Measurements from ENCODE around the gene LILRB3. TPM values are rescaled to one million over a fixed set of nuclear protein-coding genes. Genes with fewer than 3 reads are reported as not detected.
A peak's percentile ranks its signal among the peaks of the same experiment; 100 is the strongest.
"Not testable (repeated sequence)": the region's sequence is repeated elsewhere in the genome, so short reads cannot be mapped to it uniquely, and the experiment has no call there.

The LILRB3 gene
- total RNA-seq, 1 experiment from 2014 or later: not detected

DNA sequence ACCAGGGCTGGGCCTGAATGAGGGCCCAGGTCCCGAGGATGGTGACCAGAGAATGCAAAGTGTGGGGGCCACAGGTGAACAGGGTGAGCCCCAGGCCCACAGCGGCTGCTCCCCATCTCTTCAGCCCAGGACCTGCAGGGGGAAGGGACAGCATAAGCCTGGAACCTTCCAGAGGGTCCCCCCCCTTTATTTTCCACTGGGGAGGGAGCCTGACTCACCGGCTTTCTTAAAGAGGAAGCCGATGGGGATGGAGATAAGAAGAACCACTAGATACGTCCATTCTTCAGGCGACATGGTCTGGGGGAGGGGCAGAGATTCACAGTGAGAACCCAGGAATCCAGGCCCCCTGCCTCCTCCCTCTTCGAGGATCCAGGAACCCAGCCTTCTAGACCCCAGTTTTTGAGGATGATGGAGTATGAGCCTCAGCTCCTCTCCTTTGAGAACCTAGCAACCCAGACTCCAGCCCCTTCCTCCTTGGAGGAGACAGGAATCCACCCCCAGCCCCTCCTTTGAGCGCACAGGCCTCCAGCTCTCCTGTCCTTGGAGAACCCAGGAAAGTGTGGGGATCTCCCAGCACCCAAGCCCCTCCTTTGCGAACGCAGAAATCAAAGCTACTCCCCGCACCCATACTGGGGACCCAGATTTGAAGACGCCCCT lies 34.5 kb downstream of the LILRB3 start:
- DNase-seq: no peak
- Histone ChIP-seq H3K27me3 (no peaks in the 10 kb centered on the region), H3K9me3 (no peaks in the 10 kb centered on the region), H3K36me3 (peaks cover 15% of the 10 kb centered on the region), H3K4me3 (peak overlapping the region; percentile 84)

DNA sequence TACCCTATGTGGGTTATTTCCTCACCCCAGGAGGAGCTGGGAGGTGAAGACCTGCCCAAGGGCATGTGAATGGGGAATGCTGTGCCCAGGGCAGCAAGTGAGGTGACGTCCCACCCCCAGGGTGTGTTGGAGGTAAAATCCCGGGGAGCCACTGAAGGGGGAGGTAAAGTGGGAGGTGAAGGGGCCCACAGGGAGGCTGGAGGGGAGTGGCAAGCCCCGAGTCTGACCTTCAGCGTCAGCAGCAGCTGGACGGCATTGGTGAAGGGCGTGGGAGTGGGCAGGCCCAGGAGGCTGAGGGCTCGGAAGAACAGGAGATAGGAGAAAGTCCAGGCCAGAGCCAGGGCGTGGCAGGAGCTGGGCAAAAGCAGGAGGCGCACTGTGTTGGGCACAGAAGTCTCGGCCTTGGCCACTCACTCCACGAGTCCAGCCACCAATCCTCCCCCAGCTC lies 35.8 kb downstream of the LILRB3 start:
- Histone ChIP-seq H3K9me3 (no peaks in the 10 kb centered on the region), H3K4me3 (no peak overlapping the region), H3K27me3 (no peaks in the 10 kb centered on the region), H3K36me3 (peaks cover 7% of the 10 kb centered on the region)
- DNase-seq: no peak

DNA sequence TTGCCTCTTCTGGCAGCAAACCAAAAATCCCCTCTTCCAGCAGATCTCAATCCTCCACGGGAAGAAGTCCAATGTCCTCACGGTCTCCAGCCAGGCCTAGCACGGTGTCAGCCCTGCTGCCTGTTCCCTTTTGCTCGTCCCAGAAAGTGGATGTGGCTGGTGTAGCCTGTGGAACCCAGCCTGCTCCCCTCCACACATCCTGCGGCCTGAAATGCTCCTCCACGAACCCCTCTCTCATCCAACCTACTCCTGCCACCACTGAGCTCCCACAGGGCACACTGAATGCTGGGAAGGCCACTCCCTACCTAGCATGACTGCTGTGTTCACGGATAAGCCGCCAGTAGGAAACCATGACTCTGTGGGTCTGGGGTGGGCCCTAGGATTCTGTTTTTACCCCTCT lies 36.5 kb downstream of the LILRB3 start:
- H3K9me3 ChIP-seq: no peaks in the 10 kb centered on the region
- H3K27me3 ChIP-seq: no peaks in the 10 kb centered on the region
- no peak for DNase-seq
- peaks cover 7% of the 10 kb centered on the region for H3K36me3 ChIP-seq
- H3K4me3 ChIP-seq: no peak overlapping the region

DNA sequence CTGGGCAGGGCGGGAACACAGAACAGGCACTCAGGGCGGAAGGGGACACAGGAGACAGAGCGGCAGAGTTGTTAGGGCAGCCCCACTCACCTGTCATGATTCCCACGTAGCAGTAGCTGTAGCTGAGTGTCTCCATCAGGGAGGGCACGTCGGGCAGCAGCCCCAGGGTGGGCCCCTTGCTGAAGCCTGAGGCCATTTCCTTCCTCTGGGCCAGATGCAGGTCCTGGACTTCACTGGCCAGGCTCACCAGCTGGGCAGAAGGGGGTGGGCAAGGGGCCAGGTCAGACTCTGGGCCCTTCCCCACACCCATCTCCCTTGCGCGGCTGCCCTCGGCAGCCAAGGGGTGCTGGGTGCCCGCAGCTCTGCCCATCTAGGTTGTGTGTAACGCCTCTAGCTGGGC lies 39.4 kb downstream of the LILRB3 start:
- no peaks in the 10 kb centered on the region for H3K27me3 ChIP-seq
- peaks cover 13% of the 10 kb centered on the region for H3K36me3 ChIP-seq
- H3K9me3 ChIP-seq: no peaks in the 10 kb centered on the region
- no peak overlapping the region for H3K4me3 ChIP-seq
- no peak for DNase-seq

DNA sequence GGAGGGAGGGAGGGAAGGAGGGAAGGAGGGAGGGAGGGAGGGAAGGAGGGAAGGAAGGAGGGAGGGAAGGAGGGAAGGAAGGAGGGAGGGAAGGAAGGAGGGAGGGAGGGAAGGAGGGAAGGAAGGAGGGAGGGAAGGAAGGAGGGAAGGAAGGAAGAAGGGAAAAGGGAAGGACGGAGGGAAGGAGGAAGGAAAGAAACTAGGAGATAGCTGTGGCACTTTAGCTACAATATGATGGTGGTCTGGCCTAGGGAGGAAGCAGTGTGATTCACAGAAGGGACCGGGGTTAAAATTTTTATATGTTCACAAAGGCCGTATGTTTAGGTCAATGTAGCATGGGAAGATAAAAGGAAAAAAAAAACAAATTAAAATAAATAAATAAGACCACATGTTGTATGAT lies 40.9 kb downstream of the LILRB3 start:
- H3K36me3 ChIP-seq: peaks cover 18% of the 10 kb centered on the region
- not testable (repeated sequence) for DNase-seq, H3K9me3 ChIP-seq, H3K4me3 ChIP-seq, H3K27me3 ChIP-seq

DNA sequence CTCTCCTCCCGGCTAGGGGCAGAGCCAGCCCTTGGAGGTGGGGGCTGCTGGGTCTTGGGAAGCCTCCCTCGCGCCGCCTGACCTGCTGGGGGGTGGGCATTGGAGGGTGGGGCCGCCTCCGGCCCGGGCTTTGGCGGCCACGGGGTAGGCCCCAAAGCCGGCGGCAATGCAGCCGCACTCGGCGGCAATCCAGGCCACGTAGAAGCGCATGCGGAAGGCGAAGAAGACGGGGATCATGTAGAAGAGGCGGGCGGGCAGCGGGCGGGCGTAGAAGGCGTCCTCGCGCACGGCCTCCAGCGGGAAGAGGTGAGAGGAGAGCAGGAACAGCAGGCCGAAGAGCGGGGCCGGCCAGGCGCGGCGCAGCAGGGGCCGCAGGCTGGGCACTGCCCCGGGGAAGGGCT lies 42.1 kb downstream of the LILRB3 start:
- H3K27me3 ChIP-seq: no peaks in the 10 kb centered on the region
- H3K4me3 ChIP-seq: no peak overlapping the region
- H3K36me3 ChIP-seq: peaks cover 18% of the 10 kb centered on the region
- no peak for DNase-seq
- no peaks in the 10 kb centered on the region for H3K9me3 ChIP-seq

DNA sequence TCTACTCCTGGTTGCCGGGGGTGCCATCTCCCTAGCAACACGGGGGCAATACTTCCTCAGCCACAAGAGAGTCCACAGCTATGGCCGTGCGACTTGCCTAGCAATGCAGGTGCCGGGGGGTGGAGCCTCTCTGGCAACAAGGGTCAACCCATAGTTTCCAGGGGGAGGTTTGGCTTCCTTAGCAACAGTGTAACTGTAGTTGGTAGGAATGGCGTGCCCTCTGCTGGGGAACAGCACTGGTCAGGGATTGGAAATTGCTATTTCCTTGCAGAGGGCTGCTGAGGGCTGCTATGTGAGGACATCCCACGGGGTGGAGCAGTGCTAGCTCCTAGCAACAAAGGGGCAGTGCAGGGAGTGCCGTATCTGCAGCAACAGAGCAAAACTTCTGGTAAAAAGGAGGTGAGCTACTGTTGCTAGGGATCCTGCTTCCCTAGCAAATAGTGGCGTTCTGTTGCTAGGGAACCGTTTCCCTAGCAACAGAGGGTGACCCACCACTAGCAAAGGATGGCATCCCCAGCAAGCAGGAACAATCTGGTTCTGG lies 42.8 kb downstream of the LILRB3 start:
- DNase-seq: no peak
- Histone ChIP-seq H3K4me3 (no peak overlapping the region), H3K36me3 (peaks cover 18% of the 10 kb centered on the region)

DNA sequence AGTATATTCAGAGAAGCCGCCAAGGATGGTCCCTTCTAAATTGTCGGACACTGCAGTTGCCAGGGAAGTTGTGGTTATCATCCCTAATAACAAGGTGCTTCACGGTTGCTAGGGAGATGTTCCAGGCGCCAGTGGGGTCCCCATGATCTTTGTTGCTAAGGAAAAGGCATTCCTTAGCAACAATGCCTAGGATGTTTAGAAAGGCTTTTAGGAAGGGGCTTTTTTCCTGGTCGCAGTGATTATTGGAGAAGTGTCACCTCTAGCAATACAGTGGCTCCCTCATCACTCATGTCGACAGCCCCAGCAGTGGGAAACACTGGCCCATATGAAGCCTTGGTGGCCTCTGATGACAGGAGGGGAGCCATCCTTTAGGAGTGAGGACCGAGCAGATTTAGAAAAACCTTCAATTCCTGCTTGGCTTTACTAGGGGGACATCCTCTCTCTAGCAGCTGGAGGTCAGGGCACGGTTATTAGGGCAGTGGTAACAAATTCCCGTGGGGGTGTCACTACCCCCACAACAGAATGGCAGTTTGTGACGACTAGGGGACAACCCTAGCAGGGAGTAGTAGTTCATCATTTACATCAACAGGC lies 43.5 kb downstream of the LILRB3 start:
- no peak for DNase-seq
- Histone ChIP-seq H3K27me3 (no peaks in the 10 kb centered on the region), H3K4me3 (no peak overlapping the region), H3K36me3 (peaks cover 18% of the 10 kb centered on the region), H3K9me3 (no peaks in the 10 kb centered on the region)

More for the DNA sequence above, 42.8 kb downstream of the LILRB3 start:
- H3K9me3 ChIP-seq: no peaks in the 10 kb centered on the region
- H3K27me3 ChIP-seq: no peaks in the 10 kb centered on the region

- no peak for DNase-seq
- Histone ChIP-seq H3K4me3 (no peak overlapping the region), H3K27me3 (no peaks in the 10 kb centered on the region), H3K9me3 (no peaks in the 10 kb centered on the region), H3K36me3 (peaks cover 18% of the 10 kb centered on the region)
Observed at GRCh38 chr19:54178581-54179261, 44.1 kb downstream of the LILRB3 start.

- DNase-seq: no peak
- no peaks in the 10 kb centered on the region for H3K27me3 ChIP-seq
- H3K36me3 ChIP-seq: peaks cover 18% of the 10 kb centered on the region
- no peaks in the 10 kb centered on the region for H3K9me3 ChIP-seq
- no peak overlapping the region for H3K4me3 ChIP-seq
Observed at GRCh38 chr19:54173951-54174834, 48.6 kb downstream of the LILRB3 start.

- peaks cover 11% of the 10 kb centered on the region for H3K36me3 ChIP-seq
- no peaks in the 10 kb centered on the region for H3K27me3 ChIP-seq
- H3K4me3 ChIP-seq: no peak overlapping the region
- no peak for DNase-seq
- no peaks in the 10 kb centered on the region for H3K9me3 ChIP-seq
Observed at GRCh38 chr19:54173359-54173699, 49.5 kb downstream of the LILRB3 start.

GRCh38 chr19:54172471-54173358 lies 50.1 kb downstream of the LILRB3 start, which contains the start of gene TMC4:
Gene TMC4 (minus strand): TSS chr19:54173160. CDS start chr19:54173117, 43 bp downstream.
- H3K36me3 ChIP-seq: peaks cover 6% of the 10 kb centered on the region; the same call in 1 of the 2 replicates
- DNase-seq: no peak
- H3K9me3 ChIP-seq: no peaks in the 10 kb centered on the region
- H3K27me3 ChIP-seq: no peaks in the 10 kb centered on the region
- no peak within 1 kb of the TSS for H3K4me3 ChIP-seq

DNA sequence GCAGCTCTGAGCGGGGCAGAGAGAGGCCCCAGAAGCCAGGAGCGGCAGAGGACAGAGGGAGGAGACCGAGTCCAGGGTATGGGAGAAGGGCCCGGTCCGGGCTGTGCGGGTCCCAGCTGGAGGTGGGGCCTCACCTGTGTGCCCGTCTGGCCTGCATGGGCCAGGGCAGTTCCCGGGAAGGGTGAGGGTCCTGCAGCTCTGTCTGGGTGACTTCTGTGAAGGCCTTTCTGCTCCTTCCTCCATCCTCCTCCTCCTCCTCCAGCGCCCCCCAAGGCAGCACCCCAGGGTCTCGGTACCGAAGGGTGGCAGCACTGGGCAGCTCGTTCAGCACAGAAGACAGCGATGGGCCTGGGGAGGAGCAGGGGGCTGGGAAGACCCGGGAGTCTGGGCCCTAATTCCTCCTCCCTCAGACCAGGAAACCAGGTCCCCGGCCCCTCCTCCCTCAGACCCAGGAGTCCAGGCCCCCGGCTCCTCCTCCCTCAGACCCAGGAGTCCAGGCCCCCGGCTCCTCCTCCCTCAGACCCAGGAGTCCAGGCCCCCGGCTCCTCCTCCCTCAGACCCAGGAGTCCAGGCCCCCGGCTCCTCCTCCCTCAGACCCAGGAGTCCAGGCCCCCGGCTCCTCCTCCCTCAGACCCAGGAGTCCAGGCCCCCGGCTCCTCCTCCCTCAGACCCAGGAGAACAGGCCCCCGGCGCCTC lies 50.9 kb downstream of the LILRB3 start:
- DNase-seq, H3K36me3 ChIP-seq, H3K27me3 ChIP-seq, H3K4me3 ChIP-seq, H3K9me3 ChIP-seq: not testable (repeated sequence)

DNA sequence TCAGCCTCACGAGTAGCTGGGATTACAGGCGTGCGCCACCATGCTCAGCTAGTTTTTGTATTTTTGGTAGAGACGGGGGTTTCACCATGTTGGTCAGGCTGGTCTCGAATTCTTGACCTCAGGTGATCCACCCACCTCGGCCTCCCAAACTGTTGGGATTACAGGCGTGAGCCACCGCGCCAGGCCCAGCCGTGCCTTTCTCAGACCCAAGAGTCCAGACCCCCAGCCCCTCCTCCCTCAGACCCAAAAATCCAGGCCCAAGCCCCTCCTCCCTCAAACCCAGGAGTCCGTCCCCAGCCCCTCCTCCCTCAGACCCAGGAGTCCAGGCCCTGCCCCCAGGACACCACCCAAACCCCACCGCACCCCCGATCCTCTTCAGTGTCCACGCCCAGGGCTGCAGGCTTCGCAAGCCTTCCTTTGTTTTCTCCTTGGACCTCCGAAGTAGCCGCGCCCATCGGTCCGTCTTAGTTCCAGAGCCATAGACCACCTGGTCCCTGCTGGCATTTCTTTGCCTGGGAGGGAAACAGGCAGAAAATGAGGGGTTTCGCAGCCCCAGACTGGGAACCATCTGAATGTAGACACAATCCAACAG lies 53.6 kb downstream of the LILRB3 start:
- DNase-seq: no peak
- Histone ChIP-seq H3K9me3 (peaks cover 5% of the 10 kb centered on the region; the same call in 1 of the 2 replicates), H3K36me3 (no peaks in the 10 kb centered on the region), H3K27me3 (peaks cover 5% of the 10 kb centered on the region), H3K4me3 (no peak overlapping the region)

All from MG63 (cell line).